GM18519 (cell line): ENCODE measurements around the gene PAX7.
"Not testable (repeated sequence)": the region's sequence is repeated elsewhere in the genome, so short reads cannot be mapped to it uniquely, and the experiment has no call there.

Source experiments
- ATAC-seq: cut with Tn5 transposase; IDR thresholded peaks from one replicate; pipeline ENCODE4 v1.9.1; 2021; ENCODE audit warnings: mild to moderate bottlenecking, moderate library complexity; ENCODE audit not compliant: unreplicated experiment, low FRiP score

The PAX7 gene

DNA sequence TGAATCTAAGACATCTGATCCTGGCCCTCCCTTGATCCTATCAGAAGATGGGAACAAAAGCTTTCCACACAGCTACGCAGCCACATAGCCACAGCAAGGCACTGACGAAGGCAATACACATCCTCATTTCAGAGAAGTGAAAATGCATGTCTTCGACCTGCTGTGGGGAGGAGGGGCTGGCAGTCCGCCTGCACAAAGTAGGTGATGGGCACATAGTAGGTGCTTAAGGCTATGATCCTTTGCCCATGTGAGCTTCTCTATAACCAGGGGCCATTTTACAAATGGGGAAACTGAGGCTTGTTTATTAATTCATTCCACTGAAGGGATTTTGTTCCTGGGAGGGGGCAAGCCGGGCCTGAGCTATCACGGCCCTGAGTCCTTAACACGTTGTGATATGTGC lies 94.2 kb downstream of the PAX7 start:
- no peak for ATAC-seq

DNA sequence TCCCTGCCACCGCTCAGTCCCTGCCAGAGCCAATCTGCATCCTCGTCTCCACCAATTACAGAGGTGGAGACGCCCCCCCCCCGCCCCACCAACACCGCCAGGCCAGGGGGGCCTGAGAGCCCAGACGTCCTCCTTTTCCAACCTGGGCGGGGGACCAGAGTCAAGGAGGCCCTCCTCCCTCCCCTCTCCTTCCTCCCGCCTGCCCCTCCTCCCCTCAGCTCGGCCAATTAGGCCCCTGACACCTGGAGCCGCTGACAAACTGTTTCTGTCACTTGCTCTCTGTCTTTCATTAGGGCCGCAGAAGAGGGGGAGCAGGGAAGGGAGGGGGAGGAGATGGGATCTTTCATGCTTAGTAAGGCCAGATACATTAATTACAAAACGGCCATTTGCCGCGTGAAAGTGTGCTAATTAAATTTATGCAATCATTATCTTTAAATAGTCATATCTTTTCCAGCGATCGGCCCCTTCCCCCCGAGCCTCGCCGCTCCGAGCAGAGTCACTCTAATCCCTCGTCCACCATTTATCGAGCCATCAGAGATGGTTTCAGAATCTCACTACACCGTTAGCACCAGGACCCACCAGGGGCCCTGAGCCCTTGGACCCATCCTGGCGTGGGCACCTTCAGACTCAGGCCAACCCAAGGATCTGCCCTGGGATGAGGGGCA lies 94.7 kb downstream of the PAX7 start:
- ATAC-seq: no peak

- no peak for ATAC-seq
These were observed 95.7 kb downstream of the PAX7 start for GRCh38 chr1:18726368-18726767.

GRCh38 chr1:18727956-18728355 lies 97.3 kb downstream of the PAX7 start:
- no peak for ATAC-seq

- ATAC-seq: no peak
These were observed 99.7 kb downstream of the PAX7 start for GRCh38 chr1:18730321-18730720.

GRCh38 chr1:18731148-18731547 lies 100.5 kb downstream of the PAX7 start:
- ATAC-seq: no peak

DNA sequence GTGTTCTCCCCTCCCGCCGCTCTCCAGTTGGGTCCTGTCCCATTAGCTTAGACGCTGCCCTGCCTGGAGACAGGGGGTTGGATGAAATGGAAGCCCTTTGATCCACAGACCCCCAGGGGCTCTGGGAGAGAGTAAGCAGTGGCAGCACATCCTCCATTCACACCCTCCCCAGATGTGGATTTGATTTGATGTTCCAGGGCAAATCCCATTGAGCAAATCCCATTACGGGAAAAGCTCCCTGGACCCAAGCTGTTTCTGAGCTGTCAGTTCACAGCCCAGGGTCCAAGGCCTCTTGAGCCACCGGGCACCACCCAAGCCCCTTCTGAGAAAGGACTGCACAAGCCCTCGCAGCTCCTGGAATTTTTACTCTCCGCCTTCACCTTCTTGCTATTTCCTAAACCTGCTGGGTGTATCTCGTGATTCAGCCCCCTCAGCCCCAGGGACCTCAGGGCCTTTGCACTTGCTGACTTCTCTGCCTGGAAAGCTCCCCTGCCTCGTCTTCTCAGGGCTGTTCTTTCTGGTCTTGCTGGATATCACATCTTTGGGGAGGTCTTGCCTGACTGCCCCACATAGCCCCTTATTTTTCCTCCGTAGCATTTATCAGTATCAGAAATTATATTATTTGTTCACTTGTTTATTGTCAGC lies 101.1 kb downstream of the PAX7 start:
- ATAC-seq: no peak

DNA sequence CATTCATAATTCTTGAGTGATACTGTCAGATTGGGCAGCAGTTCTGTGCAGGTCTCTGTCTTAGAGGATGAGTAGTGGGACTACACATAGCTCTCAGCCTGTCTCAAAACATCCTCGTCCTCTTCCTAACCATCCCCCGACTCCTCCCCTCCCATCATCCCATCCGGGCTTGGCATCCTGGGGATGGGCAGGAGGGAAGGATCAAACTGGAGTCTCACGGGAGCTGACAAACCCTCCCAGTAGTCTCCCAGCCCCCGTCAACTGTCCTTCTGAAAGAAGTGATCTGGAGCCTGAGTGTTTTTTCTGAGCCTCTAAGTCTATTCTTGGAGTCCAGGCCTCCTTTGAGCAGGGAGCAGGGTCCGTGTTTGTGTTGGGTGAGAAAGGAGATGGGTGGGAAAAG lies 102.0 kb downstream of the PAX7 start:
- no peak for ATAC-seq

GRCh38 chr1:18734001-18734400 lies 103.4 kb downstream of the PAX7 start:
- no peak for ATAC-seq

GRCh38 chr1:18734461-18735223 lies 104.0 kb downstream of the PAX7 start:
- no peak for ATAC-seq

DNA sequence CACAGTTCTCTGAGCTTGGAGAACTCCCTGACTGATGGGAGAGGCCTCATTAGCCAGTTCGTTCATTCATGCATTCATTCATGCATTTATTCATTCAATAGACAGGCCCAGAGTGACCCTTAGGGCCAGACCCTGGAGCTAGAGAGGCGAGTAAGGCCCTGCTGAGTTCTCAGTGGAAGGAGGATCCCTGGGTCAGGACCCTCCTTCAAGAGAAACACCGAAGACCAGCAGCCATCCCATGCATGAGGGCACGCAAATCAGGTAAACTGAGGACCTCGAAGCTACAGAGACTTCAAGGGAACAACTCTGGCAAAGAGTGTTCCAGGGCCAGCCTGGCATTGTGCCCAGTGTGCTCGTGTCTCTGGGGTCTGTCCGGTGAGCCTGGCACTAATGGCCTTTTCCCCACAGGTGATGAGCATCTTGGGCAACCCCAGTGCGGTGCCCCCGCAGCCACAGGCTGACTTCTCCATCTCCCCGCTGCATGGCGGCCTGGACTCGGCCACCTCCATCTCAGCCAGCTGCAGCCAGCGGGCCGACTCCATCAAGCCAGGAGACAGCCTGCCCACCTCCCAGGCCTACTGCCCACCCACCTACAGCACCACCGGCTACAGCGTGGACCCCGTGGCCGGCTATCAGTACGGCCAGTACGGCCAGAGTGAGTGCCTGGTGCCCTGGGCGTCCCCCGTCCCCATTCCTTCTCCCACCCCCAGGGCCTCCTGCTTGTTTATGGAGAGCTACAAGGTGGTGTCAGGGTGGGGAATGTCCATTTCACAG lies 104.8 kb downstream of the PAX7 start:
- ATAC-seq: no peak

- ATAC-seq: no peak
These were observed 106.3 kb downstream of the PAX7 start for GRCh38 chr1:18736958-18737357.

DNA sequence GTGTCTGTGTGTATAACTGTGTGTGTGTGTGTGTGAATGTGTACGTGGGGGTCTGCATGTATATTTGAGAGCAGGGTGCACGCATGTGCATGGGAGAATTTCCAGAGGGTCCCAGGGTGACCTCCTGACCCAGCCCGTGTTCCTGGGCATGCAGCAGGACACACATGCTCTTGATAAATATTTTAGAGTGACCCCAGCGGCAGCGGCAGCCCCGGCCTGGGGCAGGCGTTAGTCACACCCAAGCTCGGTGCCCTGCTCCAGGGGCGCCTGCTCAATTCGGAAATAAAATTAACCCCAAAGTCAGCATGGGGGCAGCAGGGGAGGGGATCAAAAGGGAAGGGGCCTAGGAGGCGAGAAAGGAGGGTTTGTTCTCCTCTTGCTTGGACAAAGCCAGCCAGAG lies 107.5 kb downstream of the PAX7 start:
- no peak for ATAC-seq

- no peak for ATAC-seq
These were observed 108.0 kb downstream of the PAX7 start for GRCh38 chr1:18738617-18739016.

- no peak for ATAC-seq
These were observed 108.8 kb downstream of the PAX7 start for GRCh38 chr1:18739408-18739807.

GRCh38 chr1:18739897-18740296 lies 109.3 kb downstream of the PAX7 start:
- ATAC-seq: no peak

GRCh38 chr1:18740617-18741016 lies 110.0 kb downstream of the PAX7 start:
- no peak for ATAC-seq

DNA sequence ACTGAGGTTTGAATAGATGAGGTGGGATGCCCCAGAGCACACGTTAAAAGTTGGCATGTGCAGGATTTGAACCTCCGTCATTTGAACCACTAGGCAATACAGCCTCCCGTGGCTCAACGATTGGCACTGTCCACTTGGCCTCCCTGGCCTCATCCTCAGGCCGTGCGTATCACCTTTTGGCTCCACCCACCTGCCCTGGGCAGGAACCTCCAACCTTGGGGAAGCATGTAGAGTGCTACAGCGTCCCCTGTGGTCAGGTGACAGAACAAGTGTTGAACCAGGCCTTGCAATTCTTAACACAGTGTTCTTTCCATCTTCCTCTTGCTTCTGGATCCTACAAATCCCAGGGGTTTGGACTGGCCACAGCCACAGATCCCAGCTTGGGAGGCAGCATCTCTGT lies 112.6 kb downstream of the PAX7 start:
- no peak for ATAC-seq

DNA sequence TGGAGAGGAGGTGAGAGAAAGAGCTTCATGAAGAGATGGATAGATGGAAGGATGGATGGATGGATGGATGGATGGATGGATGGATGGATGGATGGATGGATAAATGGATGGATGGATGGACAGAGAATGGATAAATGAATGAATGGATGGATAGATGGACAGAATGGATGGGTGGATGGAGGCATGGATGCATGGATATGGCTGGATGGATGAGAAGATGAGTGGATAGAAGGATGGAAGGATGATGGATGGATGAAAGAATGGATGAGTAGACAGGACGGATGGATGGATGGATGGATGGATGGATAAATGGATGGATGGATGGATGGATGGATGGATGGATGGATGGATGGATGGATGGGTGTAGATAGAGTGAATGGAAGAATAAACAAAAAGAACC lies 113.7 kb downstream of the PAX7 start:
- not testable (repeated sequence) for ATAC-seq

GRCh38 chr1:18746981-18747380 lies 116.3 kb downstream of the PAX7 start:
- ATAC-seq: no peak

- ATAC-seq: no peak
These were observed 117.0 kb downstream of the PAX7 start for GRCh38 chr1:18747671-18748070.
